A673 (cell line): ENCODE data around the gene ANKUB1. TPM values are rescaled to one million over a fixed set of nuclear protein-coding genes. Genes with fewer than 3 reads are reported as not detected.
"Not testable (repeated sequence)": the region's sequence is repeated elsewhere in the genome, so short reads cannot be mapped to it uniquely, and the experiment has no call there.

Experiments
- Bru-seq: library from RNA; stranded (reverse); fragments of 400-500 nt; gene quantifications from one replicate; lab custom pipeline; 2021; lab: Mats Ljungman, UMichigan
- BruChase-seq, 2 experiments: library from RNA; stranded (reverse); fragments of 400-500 nt; gene quantifications; one replicate each; lab custom pipeline; 2021; lab: Mats Ljungman, UMichigan
- BruUV-seq: library from RNA; stranded (reverse); fragments of 400-500 nt; replicated peaks from 2 replicates; lab custom pipeline; 2021; lab: Mats Ljungman, UMichigan
- CTCF ChIA-PET: fragments of 300-600 bp; sonication (Branson Sonifier 250); formaldehyde crosslinking; loops from one replicate; lab custom pipeline; 2022; ENCODE audit warnings: antibody characterized with exemption; lab: Charles Lee
- POLR2A ChIA-PET: fragments of 300-600 bp; sonication (Branson Sonifier 250); formaldehyde crosslinking; loops from one replicate; lab custom pipeline; 2022; ENCODE audit warnings: antibody characterized with exemption; ENCODE audit not compliant: low non-redundant PET; lab: Charles Lee
- DNase-seq: peaks from one replicate; pipeline ENCODE4 v3.0.0-alpha.2; 2015; ENCODE audit warnings: low spot score
- H3K27ac ChIP-seq: fragments of 200-600 bp; sonication (generic); 2 replicates; pipeline ENCODE4 v1.5.1; 2016; ENCODE audit warnings: mixed run types, low read depth, mild to moderate bottlenecking, mixed read lengths, antibody characterized with exemption, low read length; ENCODE audit not compliant: poor library complexity, severe bottlenecking
- H3K27me3 ChIP-seq: fragments of 200-600 bp; sonication (generic); replicated peaks from 2 replicates; pipeline ENCODE4 v1.6.1; 2017; ENCODE audit warnings: mixed run types, low read depth, mild to moderate bottlenecking, mixed read lengths, antibody characterized with exemption, low read length; ENCODE audit not compliant: insufficient read depth, poor library complexity
- H3K36me3 ChIP-seq: fragments of 200-600 bp; sonication (generic); 2 replicates; pipeline ENCODE4 v1.6.1; 2016; ENCODE audit warnings: mixed run types, mild to moderate bottlenecking, mixed read lengths, antibody characterized with exemption, low read length; ENCODE audit not compliant: insufficient read depth, poor library complexity, severe bottlenecking
- H3K4me1 ChIP-seq: fragments of 200-600 bp; sonication (generic); 2 replicates; pipeline ENCODE4 v1.6.1; 2017; ENCODE audit warnings: mixed run types, mild to moderate bottlenecking, mixed read lengths, antibody characterized with exemption, low read length; ENCODE audit not compliant: insufficient read depth, poor library complexity, severe bottlenecking
- H3K4me3 ChIP-seq: fragments of 200-600 bp; sonication (generic); 2 replicates; pipeline ENCODE4 v1.5.1; 2016; ENCODE audit warnings: low read depth, mixed run types, mild to moderate bottlenecking, mixed read lengths, low read length; ENCODE audit not compliant: poor library complexity, severe bottlenecking
- H3K9me3 ChIP-seq: fragments of 200-600 bp; sonication (generic); 2 replicates; pipeline ENCODE4 v1.6.1; 2016; ENCODE audit warnings: mixed run types, low read depth, mild to moderate bottlenecking, mixed read lengths, antibody characterized with exemption, low read length; ENCODE audit not compliant: poor library complexity, severe bottlenecking
- EZH2 ChIP-seq: fragments of 200-600 bp; sonication (generic); IDR thresholded peaks from 2 replicates; pipeline ENCODE4 v1.6.1; 2017; ENCODE audit warnings: borderline replicate concordance, low read depth, mild to moderate bottlenecking, mixed read lengths, antibody characterized with exemption, low read length; ENCODE audit not compliant: poor library complexity, severe bottlenecking
- intact Hi-C: fragments of 100-400 bp; cut with micrococcal nuclease; formaldehyde crosslinking; loops from one replicate; pipeline ENCODE4 v1.10.0; 2022; ENCODE audit not compliant: unreplicated experiment
- long read RNA-seq: library from polyadenylated mRNA; stranded (forward); transcript quantifications from one replicate; pipeline ENCODE4 v2.0.0, GENCODE V29; 2022
- total RNA-seq: library from RNA; stranded (reverse); gene quantifications from 2 replicates; pipeline ENCODE4 v1.2.3, GENCODE V29; 2021
- TF ChIP-seq, protein P1 (sequence below): fragments of 300-800, 200-600 bp; sonication (generic); conservative IDR thresholded peaks from 2 replicates; pipeline ENCODE4 v1.5.1; 2017; ENCODE audit warnings: low read depth, mild to moderate bottlenecking, antibody characterized with exemption, low read length, moderate library complexity, mixed read lengths

The ANKUB1 gene, protein sequence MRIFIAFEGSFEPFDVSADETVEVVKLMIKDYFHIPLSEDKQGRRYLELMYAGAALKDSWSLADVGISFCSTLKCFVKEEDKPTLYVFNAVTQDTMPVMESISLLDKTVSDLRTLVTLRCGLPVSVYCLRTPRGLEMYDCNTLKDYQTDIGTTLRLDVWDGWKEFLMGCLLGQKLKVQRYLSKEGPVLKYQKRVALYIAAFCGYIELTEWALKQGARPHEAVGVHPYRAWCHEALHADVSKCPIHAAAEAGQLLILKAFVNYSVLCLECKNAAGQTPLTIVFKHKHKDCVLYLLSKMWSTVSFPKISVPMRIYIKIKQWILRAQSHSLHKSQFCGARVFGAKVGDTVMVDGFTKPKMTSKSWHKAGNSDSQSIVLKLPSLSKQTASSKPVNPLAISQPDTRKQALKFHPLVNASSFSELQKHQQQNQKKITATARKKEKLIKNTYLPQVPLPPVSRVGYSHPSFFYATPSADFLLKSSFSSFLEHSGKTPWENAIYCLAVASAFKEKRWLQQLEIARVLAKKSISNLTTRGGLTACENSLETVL
- total RNA-seq (not detected in 2 replicates), Bru-seq, nascent RNA (not detected), BruChase-seq, experiment 1, labeled RNA remaining after a 2-hour chase (percentile 11 among the genes with signal in this experiment), BruChase-seq, experiment 2, labeled RNA remaining after a 6-hour chase (percentile 22 among the genes with signal in this experiment)
- long read RNA-seq, partial matches to known transcripts = 0 of 42 reads
- long read RNA-seq, other reads (novel, unspliced or antisense) = 42 of 42 reads

GRCh38 chr3:149792452-149793270 lies at the start of gene ANKUB1:
Gene ANKUB1 (minus strand): TSS chr3:149792554. CDS start chr3:149792366, 188 bp downstream.
- ChIA-PET CTCF (interaction anchor here (0.5 kb wide), 1 partner anchor 22 kb away, joined by 3 read pairs; no protein-coding TSS in a partner anchor), POLR2A (no interaction called here)
- Histone ChIP-seq H3K27me3 (peaks cover 27% of the 10 kb centered on the region), H3K27ac (no peak within 1 kb of the TSS), H3K4me3 (no peak within 1 kb of the TSS), H3K4me1 (no peaks in the 10 kb centered on the region), H3K9me3 (no peaks in the 10 kb centered on the region), H3K36me3 (no peaks in the 10 kb centered on the region)
- BruUV-seq = no TSS peak
- intact Hi-C loops = no loop called here
- no peak for TF ChIP-seq EZH2
- TF ChIP-seq, protein P1, sequence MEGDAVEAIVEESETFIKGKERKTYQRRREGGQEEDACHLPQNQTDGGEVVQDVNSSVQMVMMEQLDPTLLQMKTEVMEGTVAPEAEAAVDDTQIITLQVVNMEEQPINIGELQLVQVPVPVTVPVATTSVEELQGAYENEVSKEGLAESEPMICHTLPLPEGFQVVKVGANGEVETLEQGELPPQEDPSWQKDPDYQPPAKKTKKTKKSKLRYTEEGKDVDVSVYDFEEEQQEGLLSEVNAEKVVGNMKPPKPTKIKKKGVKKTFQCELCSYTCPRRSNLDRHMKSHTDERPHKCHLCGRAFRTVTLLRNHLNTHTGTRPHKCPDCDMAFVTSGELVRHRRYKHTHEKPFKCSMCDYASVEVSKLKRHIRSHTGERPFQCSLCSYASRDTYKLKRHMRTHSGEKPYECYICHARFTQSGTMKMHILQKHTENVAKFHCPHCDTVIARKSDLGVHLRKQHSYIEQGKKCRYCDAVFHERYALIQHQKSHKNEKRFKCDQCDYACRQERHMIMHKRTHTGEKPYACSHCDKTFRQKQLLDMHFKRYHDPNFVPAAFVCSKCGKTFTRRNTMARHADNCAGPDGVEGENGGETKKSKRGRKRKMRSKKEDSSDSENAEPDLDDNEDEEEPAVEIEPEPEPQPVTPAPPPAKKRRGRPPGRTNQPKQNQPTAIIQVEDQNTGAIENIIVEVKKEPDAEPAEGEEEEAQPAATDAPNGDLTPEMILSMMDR = no peak
- no peak for DNase-seq

- Histone ChIP-seq H3K4me1 (no peaks in the 10 kb centered on the region), H3K27ac (no peak overlapping the region), H3K36me3 (no peaks in the 10 kb centered on the region), H3K4me3 (no peak overlapping the region), H3K9me3 (peaks cover 13% of the 10 kb centered on the region), H3K27me3 (no peaks in the 10 kb centered on the region)
- BruUV-seq = no TSS peak
- POLR2A ChIA-PET = no interaction called here
- no peak for DNase-seq
- intact Hi-C loops = no loop called here
- TF ChIP-seq, protein P1 = no peak
- TF ChIP-seq EZH2 = no peak
- CTCF ChIA-PET = no interaction called here
These were observed 47.5 kb upstream of the ANKUB1 start for GRCh38 chr3:149839896-149840295.

DNA sequence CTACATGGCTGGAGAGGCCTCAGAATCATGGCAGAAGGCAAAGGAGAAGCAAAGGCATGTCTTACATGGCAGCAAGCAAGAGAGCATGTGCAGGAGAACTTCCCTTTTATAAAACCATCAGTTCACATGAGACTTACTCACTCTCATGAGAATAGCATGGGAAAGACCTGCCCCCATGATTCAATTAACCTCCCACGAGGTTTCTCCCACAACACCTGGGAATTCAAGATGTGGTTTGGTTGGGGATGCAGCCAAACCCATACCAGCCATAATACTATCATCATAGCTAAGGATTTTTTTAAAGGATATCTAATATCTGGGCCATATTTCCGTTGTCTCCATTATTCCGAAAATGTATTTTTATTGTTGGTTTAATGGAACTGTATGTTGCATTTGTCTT lies 47.1 kb upstream of the ANKUB1 start:
- H3K27me3 ChIP-seq, BruUV-seq, CTCF ChIA-PET, DNase-seq, intact Hi-C loops, H3K27ac ChIP-seq, POLR2A ChIA-PET, H3K4me3 ChIP-seq, H3K36me3 ChIP-seq, H3K4me1 ChIP-seq: not testable (repeated sequence)
- peaks cover 17% of the 10 kb centered on the region for H3K9me3 ChIP-seq

GRCh38 chr3:149838491-149838890 lies 46.1 kb upstream of the ANKUB1 start:
- H3K27ac ChIP-seq, H3K4me3 ChIP-seq, DNase-seq, H3K36me3 ChIP-seq, BruUV-seq, POLR2A ChIA-PET, intact Hi-C loops, CTCF ChIA-PET, H3K4me1 ChIP-seq, H3K27me3 ChIP-seq: not testable (repeated sequence)
- peaks cover 24% of the 10 kb centered on the region for H3K9me3 ChIP-seq
